ENCODE measurements around the gene TSPEAR. TPM values are rescaled to one million over a fixed set of nuclear protein-coding genes. Genes with fewer than 3 reads are reported as not detected.

Gene TSPEAR
- total RNA-seq, 1 donor from 2014 or later = not detected

DNA sequence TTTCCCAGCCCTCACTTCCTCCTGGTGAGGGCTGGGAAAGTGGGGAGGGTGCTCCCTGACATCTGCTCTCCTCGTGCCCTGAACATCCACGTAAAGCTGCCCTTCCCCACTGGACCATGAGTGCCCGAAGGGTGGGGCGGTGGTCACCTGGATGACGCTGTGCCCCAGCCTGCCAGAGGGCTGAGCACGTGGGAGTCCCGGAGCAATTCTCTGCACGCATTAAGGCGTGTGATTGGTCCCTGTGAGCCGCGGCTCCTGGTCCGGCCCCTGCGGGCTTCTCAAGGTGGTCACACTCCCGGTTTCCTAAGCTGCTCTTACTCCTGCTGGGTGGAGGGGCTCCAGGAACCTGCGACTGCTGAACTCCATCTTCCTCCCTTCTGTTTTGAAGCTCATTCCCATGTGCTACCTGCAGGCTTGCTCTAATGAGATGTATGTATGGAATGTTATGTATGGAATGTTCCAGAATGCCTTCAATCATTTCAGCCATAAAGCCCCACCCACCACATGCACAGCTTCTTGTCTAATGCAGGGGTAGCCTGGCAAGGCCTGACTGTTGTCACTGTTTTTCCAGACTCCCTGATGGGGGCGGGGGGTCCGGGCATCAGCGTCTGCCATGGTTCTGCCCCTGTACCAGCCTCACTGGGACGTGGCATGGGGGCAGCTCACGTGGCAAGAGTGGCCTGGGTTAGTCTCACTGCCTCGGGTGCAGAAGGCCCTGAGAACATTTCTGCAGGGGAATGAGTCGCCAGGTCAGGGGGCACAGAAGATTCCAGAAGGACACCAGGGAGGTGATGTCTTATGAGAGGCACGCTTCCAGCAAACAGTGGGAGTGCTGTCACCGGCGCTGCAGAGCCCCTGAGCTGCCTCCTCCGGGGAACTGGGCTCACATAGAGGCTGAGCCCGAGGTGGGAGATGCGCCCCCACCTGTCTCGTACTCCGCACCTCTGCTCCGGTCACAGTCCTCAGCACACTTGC is 190.8 kb downstream of the TSPEAR start:
- no peaks in the 10 kb centered on the region for H3K27me3 ChIP-seq (ENCODE audit: control insufficient read depth, insufficient read depth, low read length)
- TF ChIP-seq, protein P1, sequence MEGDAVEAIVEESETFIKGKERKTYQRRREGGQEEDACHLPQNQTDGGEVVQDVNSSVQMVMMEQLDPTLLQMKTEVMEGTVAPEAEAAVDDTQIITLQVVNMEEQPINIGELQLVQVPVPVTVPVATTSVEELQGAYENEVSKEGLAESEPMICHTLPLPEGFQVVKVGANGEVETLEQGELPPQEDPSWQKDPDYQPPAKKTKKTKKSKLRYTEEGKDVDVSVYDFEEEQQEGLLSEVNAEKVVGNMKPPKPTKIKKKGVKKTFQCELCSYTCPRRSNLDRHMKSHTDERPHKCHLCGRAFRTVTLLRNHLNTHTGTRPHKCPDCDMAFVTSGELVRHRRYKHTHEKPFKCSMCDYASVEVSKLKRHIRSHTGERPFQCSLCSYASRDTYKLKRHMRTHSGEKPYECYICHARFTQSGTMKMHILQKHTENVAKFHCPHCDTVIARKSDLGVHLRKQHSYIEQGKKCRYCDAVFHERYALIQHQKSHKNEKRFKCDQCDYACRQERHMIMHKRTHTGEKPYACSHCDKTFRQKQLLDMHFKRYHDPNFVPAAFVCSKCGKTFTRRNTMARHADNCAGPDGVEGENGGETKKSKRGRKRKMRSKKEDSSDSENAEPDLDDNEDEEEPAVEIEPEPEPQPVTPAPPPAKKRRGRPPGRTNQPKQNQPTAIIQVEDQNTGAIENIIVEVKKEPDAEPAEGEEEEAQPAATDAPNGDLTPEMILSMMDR (IDR thresholded peaks at IDR 0.05; ENCODE audit: insufficient read depth, low read length, poor library complexity, severe bottlenecking) = no peak

DNA sequence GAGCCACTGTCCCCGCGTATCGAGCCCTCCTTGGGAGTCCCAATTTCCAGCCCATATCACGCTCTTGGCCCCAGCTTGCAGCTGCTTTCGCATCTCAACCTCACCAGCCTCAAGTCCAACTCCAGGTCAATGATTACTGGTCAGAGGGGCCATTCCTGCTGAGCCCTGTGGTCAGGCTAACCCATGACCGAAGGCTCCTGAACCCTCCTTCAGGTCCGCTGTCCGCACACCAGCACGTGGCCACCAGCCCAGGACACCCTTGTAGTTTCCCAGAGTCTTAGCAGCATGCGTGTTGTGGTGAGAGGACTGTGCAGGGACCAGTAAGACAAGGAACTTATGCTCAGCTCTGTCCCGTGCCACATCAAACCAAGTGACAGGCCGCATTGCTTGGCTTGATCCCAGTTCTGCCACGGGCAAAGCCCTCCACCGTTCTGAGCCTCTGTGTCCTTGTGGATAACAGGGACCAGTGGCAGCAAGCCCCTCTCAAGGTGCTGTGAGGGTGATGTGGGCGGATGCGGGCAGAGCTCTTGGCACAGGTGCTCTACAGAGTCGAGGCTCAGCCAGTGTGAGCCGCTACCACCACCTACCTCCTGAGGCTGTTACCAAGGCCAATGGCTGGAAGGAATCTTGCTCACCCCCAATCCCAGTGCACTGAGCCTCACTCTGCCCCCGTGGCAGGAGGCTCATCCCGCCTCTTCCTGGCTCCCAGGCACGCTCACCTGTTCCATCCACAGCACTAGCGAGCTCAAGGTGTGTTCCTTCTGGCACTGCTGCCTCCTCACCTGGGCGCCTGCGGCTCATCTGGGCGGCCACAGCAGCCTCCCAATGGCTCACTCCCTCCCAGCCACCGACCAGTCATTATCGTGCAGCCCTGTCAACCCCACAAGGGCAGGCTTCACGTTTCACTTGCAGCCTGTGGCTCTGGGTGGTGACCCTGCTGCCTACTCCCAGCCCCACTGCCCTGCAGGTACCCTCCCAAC is 191.7 kb downstream of the TSPEAR start:
- DNase-seq (ENCODE audit: low read depth) = no peak
- Histone ChIP-seq H3K27me3 (ENCODE audit: control insufficient read depth, insufficient read depth, low read length) (no peaks in the 10 kb centered on the region), H3K4me3 (ENCODE audit: low read depth, low read length) (no peak overlapping the region), H3K36me3 (ENCODE audit: control insufficient read depth, insufficient read depth, low read length) (no peaks in the 10 kb centered on the region)
- TF ChIP-seq, protein P1 (IDR thresholded peaks at IDR 0.05; ENCODE audit: insufficient read depth, low read length, poor library complexity, severe bottlenecking) = no peak

More for the DNA sequence above, 190.8 kb downstream of the TSPEAR start:
- Histone ChIP-seq H3K36me3 (ENCODE audit: control insufficient read depth, insufficient read depth, low read length) (no peaks in the 10 kb centered on the region), H3K4me3 (ENCODE audit: low read depth, low read length) (no peak overlapping the region)
- DNase-seq (ENCODE audit: low read depth) = no peak

DNA sequence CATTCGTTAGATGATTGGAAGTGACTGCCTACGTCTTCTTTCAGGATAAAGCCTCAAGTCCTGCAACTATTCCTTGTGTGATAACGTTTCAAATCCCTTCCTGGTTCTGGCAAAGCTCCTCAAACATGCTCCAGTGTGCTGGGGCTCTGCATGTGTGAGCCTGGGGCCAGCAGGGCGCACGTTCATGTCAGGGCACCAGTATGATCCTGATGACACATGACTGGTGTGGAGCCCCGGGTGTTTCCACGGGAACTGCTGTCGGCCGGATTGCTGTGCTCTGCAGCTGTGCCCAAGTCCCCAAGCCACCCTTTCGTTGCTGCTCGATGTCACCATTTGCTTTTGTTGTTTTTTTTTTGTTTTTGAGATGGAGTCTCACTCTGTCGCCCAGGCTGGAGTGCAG is 192.7 kb downstream of the TSPEAR start:
- no peak for DNase-seq (ENCODE audit: low read depth)
- Histone ChIP-seq H3K4me3 (ENCODE audit: low read depth, low read length) (no peak overlapping the region), H3K27me3 (ENCODE audit: control insufficient read depth, insufficient read depth, low read length) (no peaks in the 10 kb centered on the region), H3K36me3 (ENCODE audit: control insufficient read depth, insufficient read depth, low read length) (no peaks in the 10 kb centered on the region)
- TF ChIP-seq, protein P1 (IDR thresholded peaks at IDR 0.05; ENCODE audit: insufficient read depth, low read length, poor library complexity, severe bottlenecking) = no peak

DNA sequence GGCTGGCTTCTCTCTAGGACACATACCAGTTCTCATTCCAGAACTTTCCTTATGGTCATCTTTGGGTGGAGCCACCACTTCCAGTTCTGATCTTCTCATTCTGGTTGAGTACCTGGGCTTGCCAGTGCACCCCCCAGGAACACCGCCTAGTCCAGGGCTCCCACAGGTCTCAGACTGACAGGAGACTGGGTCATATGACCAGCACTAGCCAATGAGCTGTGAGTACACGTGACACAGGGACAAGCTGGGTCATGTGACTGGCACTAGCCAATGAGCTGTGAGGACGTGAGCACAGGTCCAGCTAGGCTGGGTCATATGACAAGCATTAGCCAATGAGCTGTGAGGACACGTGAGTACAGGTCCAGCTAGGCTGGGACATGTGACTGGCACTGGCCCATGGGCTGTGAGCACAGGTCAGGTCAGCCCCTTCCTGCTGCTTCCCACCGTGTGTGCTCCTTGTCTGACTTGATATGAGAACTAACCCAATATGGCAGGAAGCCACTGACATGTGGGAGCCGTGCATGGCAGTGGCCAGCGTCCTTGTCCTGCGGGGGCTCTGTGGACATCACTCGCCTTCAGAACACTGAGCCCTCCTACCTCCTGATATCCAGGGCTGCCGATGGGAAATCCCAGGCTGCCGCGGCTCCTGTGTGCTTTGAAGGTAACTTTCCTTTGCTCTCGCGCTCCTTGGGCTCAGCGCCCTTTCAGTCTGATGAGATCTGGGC is 194.0 kb downstream of the TSPEAR start:
- H3K27me3 ChIP-seq (ENCODE audit: control insufficient read depth, insufficient read depth, low read length) = no peaks in the 10 kb centered on the region
- no peak for DNase-seq (ENCODE audit: low read depth)
- TF ChIP-seq, protein P1 (IDR thresholded peaks at IDR 0.05; ENCODE audit: insufficient read depth, low read length, poor library complexity, severe bottlenecking) = no peak
- H3K36me3 ChIP-seq (ENCODE audit: control insufficient read depth, insufficient read depth, low read length) = no peaks in the 10 kb centered on the region
- no peak overlapping the region for H3K4me3 ChIP-seq (ENCODE audit: low read depth, low read length)

- Histone ChIP-seq H3K36me3 (ENCODE audit: control insufficient read depth, insufficient read depth, low read length) (no peaks in the 10 kb centered on the region), H3K4me3 (ENCODE audit: low read depth, low read length) (no peak overlapping the region), H3K27me3 (ENCODE audit: control insufficient read depth, insufficient read depth, low read length) (peaks cover 2% of the 10 kb centered on the region)
- DNase-seq (ENCODE audit: low read depth) = no peak
- TF ChIP-seq, protein P1 (IDR thresholded peaks at IDR 0.05; ENCODE audit: insufficient read depth, low read length, poor library complexity, severe bottlenecking) = no peak
These were observed 194.6 kb downstream of the TSPEAR start for GRCh38 chr21:44516828-44517174.

Measured in kidney epithelial cell (primary cell).